H1 (cell line): ENCODE results near the gene COMT.

Source experiments
- CBX8 ChIP-seq: fragments of 300-800, 300-1000 bp; sonication (generic); IDR thresholded peaks from 2 replicates; pipeline ENCODE4 v1.7.1; 2016; ENCODE audit warnings: low read depth, low read length, borderline replicate concordance
- GABPA ChIP-seq: IDR thresholded peaks from 2 replicates; pipeline ENCODE4 v1.6.1; 2011; ENCODE audit warnings: mild to moderate bottlenecking, low read length, moderate library complexity, borderline replicate concordance; ENCODE audit not compliant: insufficient read depth
- HDAC6 ChIP-seq: IDR thresholded peaks from one replicate; pipeline ENCODE4 v1.7.1; 2012; ENCODE audit warnings: low read depth, mild to moderate bottlenecking, inconsistent platforms, low read length, moderate library complexity
- POLR2A ChIP-seq, 2 experiments: IDR thresholded peaks; 1 replicate in 1 of 2; 2 replicates in 1 of 2; pipeline ENCODE4 v1.6.1; 2011; ENCODE audit warnings: low read depth in 2 of 2, low read length in 2 of 2, mild to moderate bottlenecking in 2 of 2; ENCODE audit errors: control extremely low read depth in 1 of 2
- SP1 ChIP-seq: IDR thresholded peaks from 2 replicates; pipeline ENCODE4 v1.6.1; 2011; ENCODE audit warnings: low read depth, low read length
- SRF ChIP-seq: IDR thresholded peaks from 2 replicates; pipeline ENCODE4 v1.6.1; 2011; ENCODE audit warnings: mild to moderate bottlenecking, low read depth, low read length, moderate library complexity
- TAF1 ChIP-seq: IDR thresholded peaks from 2 replicates; pipeline ENCODE4 v1.6.1; 2011; ENCODE audit warnings: mild to moderate bottlenecking, low read depth, low read length
- TCF12 ChIP-seq: IDR thresholded peaks from 2 replicates; pipeline ENCODE4 v1.6.1; 2011; ENCODE audit warnings: low read depth, mild to moderate bottlenecking, low read length
- TF ChIP-seq, protein P1 (sequence below), 3 experiments: IDR thresholded peaks; 1 replicate in 2 of 3; 2 replicates in 1 of 3; pipeline versions ENCODE4 v1.5.1 to v1.6.1; 2011; ENCODE audit warnings: low read length in 3 of 3, mild to moderate bottlenecking in 3 of 3, inconsistent platforms in 2 of 3, low read depth in 1 of 3, moderate library complexity in 1 of 3; ENCODE audit not compliant: insufficient read depth in 1 of 3; ENCODE audit errors: control extremely low read depth in 1 of 3
- TF ChIP-seq, protein P2 (sequence below): IDR thresholded peaks from 2 replicates; pipeline ENCODE4 v1.6.1; 2012; ENCODE audit warnings: inconsistent platforms

DNA sequence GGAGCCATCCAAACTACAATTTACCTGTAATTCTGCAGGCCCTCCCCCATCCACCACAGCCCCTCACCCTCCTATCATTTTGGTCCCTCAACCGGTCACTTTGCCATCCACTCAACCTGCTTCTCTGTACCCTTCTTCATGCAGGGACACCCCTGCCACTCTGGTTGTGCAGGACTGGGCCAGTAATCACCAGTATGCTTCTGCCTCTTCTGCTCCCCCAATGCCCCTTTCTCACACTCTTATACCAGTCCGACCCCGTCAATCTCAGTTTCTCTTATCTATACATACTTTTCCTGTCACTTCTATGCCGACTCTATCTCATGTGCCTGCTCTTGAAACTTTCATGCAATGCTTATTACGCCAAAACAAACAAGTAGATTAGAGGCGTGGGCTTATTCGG is 5.1 kb upstream of the COMT start:
- no peak for TF ChIP-seq SRF
- TF ChIP-seq HDAC6: no peak
- no peak for TF ChIP-seq POLR2A (IDR thresholded peaks at IDR 0.05; ENCODE audit: control extremely low read depth in 1 of 2, low read depth in 2 of 2, low read length in 2 of 2)
- no peak for TF ChIP-seq CBX8
- TF ChIP-seq TCF12: no peak
- TF ChIP-seq, protein P1, sequence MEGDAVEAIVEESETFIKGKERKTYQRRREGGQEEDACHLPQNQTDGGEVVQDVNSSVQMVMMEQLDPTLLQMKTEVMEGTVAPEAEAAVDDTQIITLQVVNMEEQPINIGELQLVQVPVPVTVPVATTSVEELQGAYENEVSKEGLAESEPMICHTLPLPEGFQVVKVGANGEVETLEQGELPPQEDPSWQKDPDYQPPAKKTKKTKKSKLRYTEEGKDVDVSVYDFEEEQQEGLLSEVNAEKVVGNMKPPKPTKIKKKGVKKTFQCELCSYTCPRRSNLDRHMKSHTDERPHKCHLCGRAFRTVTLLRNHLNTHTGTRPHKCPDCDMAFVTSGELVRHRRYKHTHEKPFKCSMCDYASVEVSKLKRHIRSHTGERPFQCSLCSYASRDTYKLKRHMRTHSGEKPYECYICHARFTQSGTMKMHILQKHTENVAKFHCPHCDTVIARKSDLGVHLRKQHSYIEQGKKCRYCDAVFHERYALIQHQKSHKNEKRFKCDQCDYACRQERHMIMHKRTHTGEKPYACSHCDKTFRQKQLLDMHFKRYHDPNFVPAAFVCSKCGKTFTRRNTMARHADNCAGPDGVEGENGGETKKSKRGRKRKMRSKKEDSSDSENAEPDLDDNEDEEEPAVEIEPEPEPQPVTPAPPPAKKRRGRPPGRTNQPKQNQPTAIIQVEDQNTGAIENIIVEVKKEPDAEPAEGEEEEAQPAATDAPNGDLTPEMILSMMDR (IDR thresholded peaks at IDR 0.05; ENCODE audit: control extremely low read depth in 1 of 3, insufficient read depth in 1 of 3, low read depth in 1 of 3, low read length in 3 of 3): no peak
- TF ChIP-seq, protein P2, sequence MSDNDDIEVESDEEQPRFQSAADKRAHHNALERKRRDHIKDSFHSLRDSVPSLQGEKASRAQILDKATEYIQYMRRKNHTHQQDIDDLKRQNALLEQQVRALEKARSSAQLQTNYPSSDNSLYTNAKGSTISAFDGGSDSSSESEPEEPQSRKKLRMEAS: no peak
- TF ChIP-seq TAF1: no peak
- no peak for TF ChIP-seq SP1
- TF ChIP-seq GABPA: no peak
